GM12892 (cell line): ENCODE data around the gene TNFSF9.
"Not testable (repeated sequence)": the region's sequence is repeated elsewhere in the genome, so short reads cannot be mapped to it uniquely, and the experiment has no call there.

ENCODE experiments used
- DNase-seq: peaks from one replicate; pipeline ENCODE4 v3.0.0; 2011; ENCODE audit not compliant: insufficient read length
- FAIRE-seq: peaks from 2 replicates; lab custom pipeline; 2011; peaks lifted over from hg19 to GRCh38; lab: Jason Lieb, UNC
- POLR2A ChIP-seq: IDR thresholded peaks from 2 replicates; pipeline ENCODE4 v1.6.1; 2011; ENCODE audit warnings: low read depth, low read length, control low read depth
- POLR2AphosphoS5 ChIP-seq: IDR thresholded peaks from 2 replicates; pipeline ENCODE4 v1.6.1; 2011; ENCODE audit warnings: low read depth, low read length, control low read depth
- TAF1 ChIP-seq: IDR thresholded peaks from 2 replicates; pipeline ENCODE4 v1.6.1; 2011; ENCODE audit warnings: low read depth, mild to moderate bottlenecking, control low read depth, low read length, borderline replicate concordance

The TNFSF9 gene

DNA sequence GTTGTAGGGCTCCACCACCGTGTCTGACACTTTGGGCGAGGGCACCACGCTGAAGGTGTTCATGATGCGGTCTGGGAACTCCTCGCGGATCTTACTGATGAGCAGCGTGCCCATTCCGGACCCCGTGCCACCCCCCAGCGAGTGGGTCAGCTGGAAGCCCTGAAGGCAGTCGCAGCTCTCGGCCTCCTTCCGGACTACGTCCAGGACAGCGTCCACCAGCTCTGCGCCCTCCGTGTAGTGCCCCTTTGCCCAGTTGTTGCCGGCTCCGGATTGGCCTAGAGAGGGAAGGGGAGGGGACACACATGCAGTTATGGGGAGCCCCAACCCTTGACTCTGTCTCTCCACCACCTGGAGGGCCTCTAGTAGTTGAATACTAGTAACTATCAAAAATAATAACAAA is 34.9 kb upstream of the TNFSF9 start:
- FAIRE-seq, result no peak
- no peak for DNase-seq
- TF ChIP-seq TAF1 (no peak), POLR2A (no peak), POLR2AphosphoS5 (no peak)

DNA sequence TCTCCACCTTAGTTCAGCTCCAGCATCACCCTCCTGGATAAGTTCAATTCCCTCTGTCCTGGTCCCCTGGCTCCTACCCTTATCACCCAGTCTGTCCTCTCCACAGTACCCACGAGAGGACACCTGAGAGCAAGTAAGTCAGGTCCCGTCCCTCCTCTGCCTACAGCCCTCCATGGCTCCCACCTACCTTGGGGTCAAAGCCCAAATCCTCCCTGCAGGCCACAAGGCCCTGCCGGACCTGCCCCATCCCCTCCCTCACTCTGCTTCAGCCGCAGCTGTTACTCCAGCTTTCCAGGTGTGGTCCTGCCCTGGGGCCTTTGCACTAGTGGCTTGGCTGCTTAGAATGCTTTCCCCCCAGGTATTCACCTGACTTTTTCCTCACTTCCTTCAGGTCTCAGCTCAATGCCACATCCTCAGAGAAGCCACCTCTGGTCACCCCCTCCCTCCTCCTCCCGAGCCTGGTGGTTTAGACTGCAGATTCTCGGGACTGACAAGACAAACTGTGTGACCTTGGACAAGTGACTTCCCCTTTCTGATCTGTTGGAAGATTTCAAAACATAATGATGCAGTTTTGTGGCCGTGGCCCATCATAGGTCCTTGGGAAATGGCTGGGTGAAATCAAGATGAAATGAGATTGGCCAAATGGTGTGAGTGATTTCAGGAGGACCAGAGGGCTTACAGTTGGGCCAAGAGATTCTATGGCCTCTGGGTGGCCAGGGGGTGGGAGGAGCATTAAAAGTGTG is 32.4 kb upstream of the TNFSF9 start:
- no peak for TF ChIP-seq TAF1
- TF ChIP-seq POLR2AphosphoS5, result no peak
- no peak for TF ChIP-seq POLR2A
- DNase-seq (no peak), FAIRE-seq (no peak)

DNA sequence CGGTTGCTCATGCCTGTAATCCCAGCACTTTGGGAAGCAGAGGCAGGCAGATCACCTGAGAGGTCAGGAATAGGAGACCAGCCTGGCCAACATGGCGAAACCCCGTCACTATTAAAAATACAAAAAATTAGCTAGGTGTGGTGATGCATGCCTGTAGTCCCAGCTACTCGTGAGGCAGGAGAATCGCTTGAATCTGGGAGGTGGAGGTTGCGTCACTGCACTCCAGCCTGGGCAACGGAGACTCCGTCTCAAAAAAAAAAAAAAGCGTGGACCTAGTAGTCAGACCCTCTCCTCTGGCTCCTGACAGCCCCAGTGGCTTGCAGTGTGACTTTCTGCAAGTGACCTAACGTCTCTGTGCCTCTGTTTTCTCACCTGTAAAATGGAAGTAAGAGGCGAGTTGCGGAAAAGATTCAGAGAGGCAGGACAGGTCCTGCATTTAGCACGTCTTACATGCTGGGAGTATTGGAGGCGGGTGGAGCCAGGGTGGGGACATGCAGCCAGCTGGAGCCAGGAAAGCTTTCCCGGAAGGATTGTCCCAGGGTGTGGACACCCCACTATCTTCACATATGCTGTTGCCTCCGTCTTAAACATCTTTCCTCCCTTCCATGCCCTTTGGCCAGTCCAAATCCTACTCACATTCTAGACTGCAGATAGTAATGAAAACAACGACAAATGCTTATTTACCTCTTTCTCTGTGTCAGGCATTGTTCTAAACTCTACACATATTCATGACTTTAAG is 31.6 kb upstream of the TNFSF9 start:
- FAIRE-seq, result no peak
- no peak for DNase-seq
- no peak for TF ChIP-seq POLR2AphosphoS5
- no peak for TF ChIP-seq POLR2A
- no peak for TF ChIP-seq TAF1

DNA sequence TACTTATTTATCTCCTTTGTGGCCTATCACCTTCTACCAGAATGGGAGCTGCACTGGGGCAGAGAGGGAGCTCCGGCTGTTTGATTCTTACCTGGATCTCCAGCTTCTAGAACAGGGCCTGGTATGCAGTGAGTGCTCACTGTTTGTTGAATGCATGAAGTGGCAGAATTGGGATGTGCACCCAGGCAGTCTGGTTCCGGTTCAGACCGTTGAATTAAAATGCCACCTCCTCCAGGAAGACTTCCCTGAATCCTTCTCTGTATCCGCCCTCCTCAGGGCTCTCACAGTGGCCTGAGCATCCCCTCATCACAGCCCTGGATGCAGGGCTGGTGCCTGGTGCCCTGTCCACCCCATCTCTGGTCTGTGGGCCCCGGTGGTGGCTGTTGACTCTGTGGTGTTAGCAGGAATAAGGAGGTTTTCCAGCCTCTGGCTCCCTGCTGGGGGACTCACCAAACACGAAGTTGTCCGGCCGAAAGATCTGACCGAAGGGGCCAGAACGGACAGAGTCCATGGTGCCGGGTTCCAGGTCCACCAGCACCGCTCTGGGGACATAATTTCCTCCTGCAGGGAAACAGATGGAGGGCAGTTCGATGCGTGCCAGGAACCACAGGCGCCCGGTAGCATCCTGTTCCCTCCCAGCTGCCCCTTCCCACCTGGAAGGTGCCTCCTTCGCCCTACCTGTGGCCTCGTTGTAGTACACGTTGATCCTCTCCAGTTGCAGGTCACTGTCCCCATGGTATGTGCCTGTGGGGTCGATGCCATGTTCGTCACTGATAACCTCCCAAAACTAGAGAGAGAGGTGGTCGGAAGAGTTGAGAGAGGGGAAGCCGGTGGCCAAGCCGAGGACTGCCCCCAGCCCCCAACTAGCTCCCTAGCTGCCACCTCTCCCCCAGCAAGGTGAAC is 29.7 kb upstream of the TNFSF9 start:
- FAIRE-seq, result no peak

DNA sequence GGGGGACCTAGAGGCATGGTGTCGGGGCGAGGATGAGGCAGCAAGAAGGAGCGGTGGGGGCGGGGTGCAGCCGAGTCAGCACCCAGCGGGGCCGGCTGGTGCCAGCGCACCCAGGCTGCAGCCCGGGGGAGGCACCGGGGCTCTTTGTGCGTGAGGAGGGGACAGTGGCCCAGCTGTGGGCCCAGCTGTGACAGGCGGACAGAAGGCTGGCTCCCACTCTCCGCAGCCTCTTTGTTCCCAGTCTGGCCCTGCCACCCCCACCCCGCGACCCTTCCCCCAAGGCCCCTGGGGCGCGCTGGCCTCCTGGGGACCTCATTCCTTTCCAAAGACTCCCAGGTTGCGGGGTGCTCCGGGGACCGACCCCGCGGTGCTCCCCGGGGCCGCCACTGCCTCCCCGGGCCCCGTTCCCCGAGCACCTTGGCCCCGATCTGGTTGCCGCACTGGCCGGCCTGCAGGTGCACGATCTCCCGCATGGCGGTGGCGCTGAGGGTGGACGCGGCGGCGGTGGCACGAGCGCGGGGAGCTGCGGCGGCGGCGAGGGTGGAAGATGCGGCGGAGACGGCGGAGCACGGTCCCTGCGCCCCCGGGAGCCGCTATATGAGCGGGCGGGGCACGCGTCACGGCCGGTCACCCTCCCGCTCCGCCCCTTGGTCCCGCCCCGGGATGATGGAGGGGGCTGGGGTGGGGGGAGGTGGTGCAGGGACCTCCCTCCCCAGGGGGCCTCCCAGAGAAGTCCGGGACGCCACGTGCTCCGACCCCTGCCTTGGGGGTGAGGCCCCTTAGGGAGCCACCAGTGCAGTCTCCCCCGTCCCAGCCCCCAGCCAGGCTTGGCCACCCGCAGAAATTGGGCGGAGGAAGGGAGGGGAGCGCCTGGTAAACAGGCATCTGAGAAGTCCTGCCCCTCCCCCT is 28.8 kb upstream of the TNFSF9 start, which contains the start of gene TUBB4A:
TSS of gene TUBB4A (minus strand) at position 570 of the 909 bp plus-strand sequence. CDS start at position 473, 97 bp downstream.
- DNase-seq (peak; percentile 70), FAIRE-seq (peak; percentile 85)
- TF ChIP-seq POLR2A, result no peak; the same call in 1 of the 2 replicates
- no peak for TF ChIP-seq POLR2AphosphoS5
- TF ChIP-seq TAF1, result no peak

More for the DNA sequence above, 29.7 kb upstream of the TNFSF9 start:
- DNase-seq, result no peak
- TF ChIP-seq POLR2AphosphoS5 (no peak), POLR2A (no peak), TAF1 (no peak)

GRCh38 chr19:6503407-6504201 is 27.2 kb upstream of the TNFSF9 start:
- no peak for FAIRE-seq
- DNase-seq, result no peak
- no peak for TF ChIP-seq TAF1

DNA sequence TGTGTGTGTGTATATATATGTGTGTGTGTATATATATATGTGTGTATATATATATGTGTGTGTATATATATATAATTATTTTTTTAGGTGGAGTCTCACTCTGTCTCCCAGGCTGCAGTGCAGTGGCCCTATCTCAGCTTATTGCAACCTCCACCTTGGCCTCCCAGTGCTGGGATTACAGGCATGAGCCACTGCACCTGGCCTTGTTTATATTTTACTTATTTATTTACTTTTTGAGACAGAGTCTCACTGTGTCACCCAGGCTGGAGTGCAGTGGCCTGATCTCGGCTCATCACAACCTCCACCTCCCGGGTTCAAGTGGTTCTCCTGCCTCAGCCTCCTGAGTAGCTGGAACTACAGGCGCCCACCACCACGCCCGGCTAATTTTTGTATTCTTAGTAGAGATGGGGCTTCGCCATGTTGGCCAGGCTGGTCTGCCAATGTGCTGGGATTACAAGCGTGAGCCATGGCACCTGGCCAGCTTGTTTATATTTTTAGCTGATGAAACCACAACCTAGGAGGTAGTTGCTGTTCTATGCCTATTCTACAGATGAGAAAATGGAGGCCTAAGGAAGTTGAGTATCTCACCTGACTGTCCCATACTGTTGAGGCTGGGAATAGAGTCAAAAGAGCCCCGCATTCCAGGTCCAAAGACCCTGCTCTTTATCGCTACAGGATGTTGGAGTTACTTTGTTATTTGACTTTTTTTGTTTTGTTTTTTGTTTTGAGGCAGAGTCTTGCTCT is 22.6 kb upstream of the TNFSF9 start:
- not testable (repeated sequence) for FAIRE-seq, DNase-seq

GRCh38 chr19:6509118-6509971 is 21.5 kb upstream of the TNFSF9 start:
- DNase-seq (no peak), FAIRE-seq (no peak)

More at GRCh38 chr19:6509118-6509971, 21.5 kb upstream of the TNFSF9 start:
- no peak for TF ChIP-seq POLR2AphosphoS5
- TF ChIP-seq POLR2A, result no peak
- no peak for TF ChIP-seq TAF1
